Osteocyte (in vitro differentiated cells): Measurements from ENCODE around the gene CADM2. TPM values are rescaled to one million over a fixed set of nuclear protein-coding genes. Genes with fewer than 3 reads are reported as not detected.

Experiments
- DNase-seq: peaks from one replicate; pipeline ENCODE4 v3.0.0; 2021; ENCODE audit warnings: mixed read lengths; ENCODE audit not compliant: unreplicated experiment; ENCODE audit errors: extremely low spot score
- H3K27ac Mint-ChIP-seq: one replicate; pipeline ENCODE4 v1.8.0; 2021; ENCODE audit warnings: mild to moderate bottlenecking, mixed read lengths; ENCODE audit not compliant: unreplicated experiment
- H3K27me3 Mint-ChIP-seq: one replicate; pipeline ENCODE4 v1.8.0; 2021; ENCODE audit warnings: mixed read lengths; ENCODE audit not compliant: unreplicated experiment
- H3K36me3 Mint-ChIP-seq: one replicate; pipeline ENCODE4 v1.8.0; 2021; ENCODE audit warnings: mixed read lengths; ENCODE audit not compliant: unreplicated experiment
- H3K4me1 Mint-ChIP-seq: one replicate; pipeline ENCODE4 v1.8.0; 2021; ENCODE audit warnings: mixed read lengths; ENCODE audit not compliant: unreplicated experiment
- H3K4me3 Mint-ChIP-seq: one replicate; pipeline ENCODE4 v1.8.0; 2021; ENCODE audit warnings: mild to moderate bottlenecking, moderate library complexity, mixed read lengths; ENCODE audit not compliant: unreplicated experiment
- H3K9me3 Mint-ChIP-seq: one replicate; pipeline ENCODE4 v1.8.0; 2021; ENCODE audit warnings: mixed read lengths; ENCODE audit not compliant: unreplicated experiment
- total RNA-seq: library from RNA; stranded (reverse); gene quantifications from 2 replicates; pipeline ENCODE4 v1.2.1, GENCODE V29; 2021
- TF ChIP-seq, protein P1 (sequence below): fragments of 200-600 bp; sonication (generic); IDR thresholded peaks from 2 replicates; pipeline ENCODE4 v1.5.0; 2021; ENCODE audit warnings: antibody characterized with exemption, mild to moderate bottlenecking, moderate library complexity

The CADM2 gene
- total RNA-seq, 1 donor from 2014 or later, result 1.5 TPM

DNA sequence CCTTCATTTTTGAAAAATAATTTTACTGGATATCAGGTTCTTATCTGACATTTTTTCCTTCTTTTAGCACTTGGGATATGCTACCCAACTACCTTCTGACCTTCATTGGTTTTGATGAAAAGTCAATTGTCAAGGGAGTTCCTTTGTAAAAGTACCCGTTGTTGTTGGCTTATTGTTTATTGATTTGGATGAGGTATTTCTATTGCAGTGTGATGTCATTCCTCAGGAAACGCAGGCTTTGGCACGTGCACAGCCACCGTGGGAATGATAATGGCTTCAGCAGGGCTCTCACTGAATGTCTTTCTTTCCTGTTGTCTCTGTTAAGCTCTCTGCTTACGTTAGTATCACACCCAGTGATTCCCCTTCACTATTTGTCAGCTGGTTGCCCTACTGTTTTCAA is 944.6 kb downstream of the CADM2 start:
- H3K4me1 Mint-ChIP-seq, result no peaks in the 10 kb centered on the region
- H3K27me3 Mint-ChIP-seq, result peaks cover 2% of the 10 kb centered on the region
- H3K4me3 Mint-ChIP-seq, result no peak overlapping the region
- no peaks in the 10 kb centered on the region for H3K9me3 Mint-ChIP-seq
- H3K27ac Mint-ChIP-seq, result no peak overlapping the region
- H3K36me3 Mint-ChIP-seq, result no peaks in the 10 kb centered on the region
- DNase-seq, result no peak
- TF ChIP-seq, protein P1, sequence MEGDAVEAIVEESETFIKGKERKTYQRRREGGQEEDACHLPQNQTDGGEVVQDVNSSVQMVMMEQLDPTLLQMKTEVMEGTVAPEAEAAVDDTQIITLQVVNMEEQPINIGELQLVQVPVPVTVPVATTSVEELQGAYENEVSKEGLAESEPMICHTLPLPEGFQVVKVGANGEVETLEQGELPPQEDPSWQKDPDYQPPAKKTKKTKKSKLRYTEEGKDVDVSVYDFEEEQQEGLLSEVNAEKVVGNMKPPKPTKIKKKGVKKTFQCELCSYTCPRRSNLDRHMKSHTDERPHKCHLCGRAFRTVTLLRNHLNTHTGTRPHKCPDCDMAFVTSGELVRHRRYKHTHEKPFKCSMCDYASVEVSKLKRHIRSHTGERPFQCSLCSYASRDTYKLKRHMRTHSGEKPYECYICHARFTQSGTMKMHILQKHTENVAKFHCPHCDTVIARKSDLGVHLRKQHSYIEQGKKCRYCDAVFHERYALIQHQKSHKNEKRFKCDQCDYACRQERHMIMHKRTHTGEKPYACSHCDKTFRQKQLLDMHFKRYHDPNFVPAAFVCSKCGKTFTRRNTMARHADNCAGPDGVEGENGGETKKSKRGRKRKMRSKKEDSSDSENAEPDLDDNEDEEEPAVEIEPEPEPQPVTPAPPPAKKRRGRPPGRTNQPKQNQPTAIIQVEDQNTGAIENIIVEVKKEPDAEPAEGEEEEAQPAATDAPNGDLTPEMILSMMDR, result no peak

DNA sequence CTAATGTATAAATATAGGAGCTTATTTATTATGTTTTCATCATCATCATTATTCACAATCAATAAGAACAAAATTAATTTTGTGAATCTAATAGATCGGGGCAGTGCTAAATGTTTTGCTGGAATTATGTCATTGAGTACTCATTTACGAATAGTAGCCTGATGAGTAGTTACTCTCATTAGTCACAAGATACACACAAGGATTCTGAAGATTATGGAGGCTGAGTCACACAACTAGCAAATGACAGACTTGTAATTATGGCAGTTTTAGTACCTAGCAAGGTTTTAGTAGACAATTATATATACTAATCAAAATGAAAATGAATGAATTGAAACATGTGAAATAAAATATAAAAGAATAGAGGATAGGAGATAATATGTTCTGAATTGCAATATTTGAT is 954.2 kb downstream of the CADM2 start:
- no peaks in the 10 kb centered on the region for H3K36me3 Mint-ChIP-seq
- H3K4me1 Mint-ChIP-seq, result no peaks in the 10 kb centered on the region
- no peak for DNase-seq
- H3K9me3 Mint-ChIP-seq, result no peaks in the 10 kb centered on the region
- H3K4me3 Mint-ChIP-seq, result no peak overlapping the region
- TF ChIP-seq, protein P1, result no peak
- H3K27ac Mint-ChIP-seq, result no peak overlapping the region
- no peaks in the 10 kb centered on the region for H3K27me3 Mint-ChIP-seq

DNA sequence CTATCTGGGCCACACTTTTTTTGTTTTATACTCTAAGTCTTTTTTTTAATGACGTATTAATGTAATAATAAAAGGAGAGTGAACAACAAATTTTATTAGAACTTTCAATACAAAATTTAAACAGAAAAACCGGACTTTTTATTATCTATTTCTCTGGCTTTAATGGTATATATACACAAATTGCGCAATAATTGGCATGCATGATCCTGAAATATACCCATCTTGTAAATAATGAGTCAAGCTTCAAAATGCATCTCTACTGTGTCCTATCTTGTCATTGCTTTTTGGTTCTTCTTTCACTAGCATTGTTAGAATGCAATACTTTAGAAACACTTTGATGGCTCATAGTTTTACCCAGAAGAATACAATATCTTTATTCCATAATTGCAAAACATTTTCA is 963.6 kb downstream of the CADM2 start:
- DNase-seq, result no peak

DNA sequence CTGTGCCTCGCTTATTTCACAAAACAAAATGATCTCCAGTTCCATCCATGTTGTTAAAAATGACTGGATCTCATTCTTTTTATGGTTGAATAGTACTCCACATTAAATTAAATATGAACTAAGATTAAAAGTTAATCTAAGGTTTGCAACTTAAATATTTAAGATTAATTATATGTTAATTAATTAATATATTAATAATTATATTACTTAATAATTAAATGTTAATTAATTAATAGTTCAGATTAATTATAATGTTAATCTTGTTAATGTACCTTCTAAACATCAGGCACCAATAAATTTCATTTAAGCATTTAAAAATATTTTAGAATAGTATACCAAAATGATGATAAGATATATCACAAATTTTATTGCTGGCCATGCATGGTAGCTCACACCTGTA is 971.9 kb downstream of the CADM2 start:
- TF ChIP-seq, protein P1, result no peak
- no peaks in the 10 kb centered on the region for H3K4me1 Mint-ChIP-seq
- no peak overlapping the region for H3K27ac Mint-ChIP-seq
- no peaks in the 10 kb centered on the region for H3K27me3 Mint-ChIP-seq
- H3K36me3 Mint-ChIP-seq, result no peaks in the 10 kb centered on the region
- no peak for DNase-seq
- no peak overlapping the region for H3K4me3 Mint-ChIP-seq
- no peaks in the 10 kb centered on the region for H3K9me3 Mint-ChIP-seq

More for the DNA sequence above, 963.6 kb downstream of the CADM2 start:
- Mint-ChIP-seq H3K27ac (no peak overlapping the region), H3K27me3 (peaks cover 4% of the 10 kb centered on the region), H3K4me1 (no peaks in the 10 kb centered on the region), H3K4me3 (no peak overlapping the region), H3K36me3 (no peaks in the 10 kb centered on the region), H3K9me3 (no peaks in the 10 kb centered on the region)
- TF ChIP-seq, protein P1, result no peak

DNA sequence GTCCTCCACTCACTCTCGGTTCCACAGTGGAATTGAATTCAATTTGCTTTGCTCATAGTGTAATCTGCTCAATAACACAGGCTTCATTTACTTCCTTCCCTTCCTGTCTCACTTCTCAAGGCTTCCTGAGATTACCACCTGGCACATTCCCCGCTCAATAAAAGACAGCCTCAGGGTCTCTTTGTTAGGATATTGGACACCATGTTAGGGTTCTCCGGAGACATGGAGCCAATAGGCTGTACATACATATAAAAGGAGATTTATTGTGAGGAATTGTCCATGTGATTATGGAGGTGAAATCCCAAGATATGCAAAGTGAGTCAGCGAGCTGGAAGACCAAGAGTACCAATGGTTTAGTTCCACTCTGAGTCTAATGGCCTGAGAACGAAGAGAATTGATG is 974.5 kb downstream of the CADM2 start:
- no peak overlapping the region for H3K27ac Mint-ChIP-seq
- no peaks in the 10 kb centered on the region for H3K4me1 Mint-ChIP-seq
- TF ChIP-seq, protein P1, result no peak
- no peak overlapping the region for H3K4me3 Mint-ChIP-seq
- H3K27me3 Mint-ChIP-seq, result no peaks in the 10 kb centered on the region
- no peaks in the 10 kb centered on the region for H3K9me3 Mint-ChIP-seq
- no peaks in the 10 kb centered on the region for H3K36me3 Mint-ChIP-seq
- no peak for DNase-seq
